BJ (cell line): ENCODE data around the gene RUSF1. TPM values are rescaled to one million over a fixed set of nuclear protein-coding genes. Genes with fewer than 3 reads are reported as not detected.
"Not testable (repeated sequence)": the region's sequence is repeated elsewhere in the genome, so short reads cannot be mapped to it uniquely, and the experiment has no call there.

Experiments used
- CTCF ChIA-PET: fragments of 350-600 bp; formaldehyde crosslinking; extraction: SDS; loops from one replicate; lab custom pipeline; 2021; ENCODE audit warnings: antibody characterized with exemption, inconsistent platforms; lab: Yijun Ruan, JAX
- POLR2A ChIA-PET: fragments of 300-600 bp; sonication (Branson Sonifier 250); formaldehyde crosslinking; extraction: SDS; loops from one replicate; lab custom pipeline; 2021; ENCODE audit warnings: antibody characterized with exemption; lab: Charles Lee
- DNase-seq: peaks from one replicate; pipeline ENCODE4 v3.0.0-alpha.2; 2011; ENCODE audit warnings: low read depth
- H3K27me3 ChIP-seq: 2 replicates; pipeline ENCODE4 v1.6.0; 2011; ENCODE audit warnings: low read length; ENCODE audit not compliant: control insufficient read depth, insufficient read depth
- H3K36me3 ChIP-seq: 2 replicates; pipeline ENCODE4 v1.5.1; 2011; ENCODE audit warnings: low read length; ENCODE audit not compliant: control insufficient read depth, insufficient read depth
- H3K4me3 ChIP-seq: 2 replicates; pipeline ENCODE4 v1.5.1; 2011; ENCODE audit warnings: low read depth, mild to moderate bottlenecking, control low read depth, low read length
- CTCF ChIP-seq: IDR thresholded peaks from 2 replicates; pipeline ENCODE4 v1.5.1; 2011; ENCODE audit warnings: low read depth, mild to moderate bottlenecking, control low read depth, inconsistent platforms, low read length, moderate library complexity; ENCODE audit not compliant: insufficient read depth
- polyA plus RNA-seq: library from polyadenylated mRNA; depleted of rRNA; stranded (reverse); fragments of >200 nt; gene quantifications from 2 replicates; pipeline ENCODE4 v1.2.3, GENCODE V29; 2011

The RUSF1 gene
- polyA plus RNA-seq, 1 experiment = 56.4 TPM

- CTCF ChIA-PET = interaction anchor here (1.0 to 3.1 kb wide), 5 partner anchors 11 to 415 kb away, joined by 3 to 37 read pairs (median 4); partner anchors contain the start of gene ZNF843
These were observed 54.7 kb downstream of the RUSF1 start for GRCh38 chr16:31453255-31454204.

GRCh38 chr16:31452631-31453106 lies 55.5 kb downstream of the RUSF1 start:
- POLR2A ChIA-PET = interaction anchor here (0.6 to 0.9 kb wide), 3 partner anchors 22 to 273 kb away, joined by 3 to 9 read pairs (median 7); no protein-coding TSS in a partner anchor
- TF ChIP-seq CTCF = no peak
- Histone ChIP-seq H3K27me3 (no peaks in the 10 kb centered on the region), H3K4me3 (no peak overlapping the region), H3K36me3 (no peaks in the 10 kb centered on the region; the same call in 1 of the 2 replicates)
- CTCF ChIA-PET = interaction anchor here (0.8 to 3.1 kb wide), 5 partner anchors 10 to 416 kb away, joined by 4 to 37 read pairs (median 4); partner anchors contain the start of genes PYDC1 and ZNF843
- DNase-seq = peak; percentile 77

More at GRCh38 chr16:31453255-31454204, 54.7 kb downstream of the RUSF1 start:
- TF ChIP-seq CTCF = no peak
- Histone ChIP-seq H3K4me3 (no peak overlapping the region), H3K27me3 (no peaks in the 10 kb centered on the region), H3K36me3 (no peaks in the 10 kb centered on the region; the same call in 1 of the 2 replicates)
- POLR2A ChIA-PET = interaction anchor here (0.7 to 0.9 kb wide), 2 partner anchors 21 to 274 kb away, joined by 3 to 9 read pairs; no protein-coding TSS in a partner anchor
- no peak for DNase-seq

- no peak for DNase-seq
- H3K27me3 ChIP-seq = no peaks in the 10 kb centered on the region
- CTCF ChIA-PET = interaction anchor here (0.5 to 3.1 kb wide), 12 partner anchors 9 to 468 kb away, joined by 3 to 37 read pairs (median 4); partner anchors contain the start of genes FUS, PYDC1, ZNF267 and ZNF843
- POLR2A ChIA-PET = interaction anchor here (0.9 to 1.0 kb wide), 2 partner anchors 8 to 272 kb away, joined by 3 read pairs; partner anchors contain the start of gene FUS
- peak; percentile 81 for TF ChIP-seq CTCF
- H3K36me3 ChIP-seq = no peaks in the 10 kb centered on the region; the same call in 1 of the 2 replicates
- no peak overlapping the region for H3K4me3 ChIP-seq
These were observed 56.4 kb downstream of the RUSF1 start for GRCh38 chr16:31451681-31452351.

DNA sequence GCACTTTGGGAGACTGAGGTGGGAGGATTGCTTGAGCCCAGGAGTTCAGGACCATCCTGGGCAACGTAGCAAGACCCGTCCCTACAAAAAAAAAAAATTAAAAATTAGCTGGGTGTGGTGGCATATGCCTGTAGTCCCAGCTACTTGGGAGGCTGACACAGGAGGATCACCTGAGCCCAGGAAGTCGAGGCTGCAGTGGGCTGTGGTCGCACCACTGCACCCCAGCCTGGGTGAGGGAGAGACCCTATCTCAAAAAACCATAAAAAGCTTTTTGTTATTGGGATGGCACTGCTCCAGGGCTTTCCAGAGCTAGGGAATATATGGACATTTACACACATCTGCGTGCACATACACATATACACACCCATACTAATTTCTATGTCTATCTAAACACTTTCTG lies 57.0 kb downstream of the RUSF1 start:
- Histone ChIP-seq H3K4me3 (no peak overlapping the region), H3K36me3 (no peaks in the 10 kb centered on the region; the same call in 1 of the 2 replicates), H3K27me3 (no peaks in the 10 kb centered on the region)
- no peak for TF ChIP-seq CTCF
- CTCF ChIA-PET = interaction anchor here (0.6 to 3.1 kb wide), 10 partner anchors 8 to 468 kb away, joined by 3 to 37 read pairs (median 4); partner anchors contain the start of genes FUS, ZNF267 and ZNF843
- POLR2A ChIA-PET = interaction anchor here (0.9 to 1.0 kb wide), 2 partner anchors 9 to 271 kb away, joined by 3 read pairs; partner anchors contain the start of gene FUS
- no peak for DNase-seq

- POLR2A ChIA-PET, H3K36me3 ChIP-seq, H3K4me3 ChIP-seq, DNase-seq, H3K27me3 ChIP-seq, CTCF ChIA-PET: not testable (repeated sequence)
These were observed 62.3 kb downstream of the RUSF1 start for GRCh38 chr16:31445931-31446330.
